HCT116 (cell line): ENCODE results near the gene C6orf62. TPM values are rescaled to one million over a fixed set of nuclear protein-coding genes. Genes with fewer than 3 reads are reported as not detected.
A peak's percentile ranks its signal among the peaks of the same experiment; 100 is the strongest.

Source experiments
- ATAC-seq: fragments of 200-7000 bp; cut with Tn5 transposase; 2 replicates; pipeline ENCODE4 v1.9.1; 2020; ENCODE audit warnings: mild to moderate bottlenecking, moderate library complexity
- BruUV-seq: library from RNA; stranded (reverse); fragments of 400-500 nt; replicated peaks from 2 replicates; lab custom pipeline; 2021; lab: Mats Ljungman, UMichigan
- CTCF ChIA-PET: fragments of 300-600 bp; sonication (Branson Sonifier 250); formaldehyde crosslinking; loops from one replicate; lab custom pipeline; 2021; ENCODE audit warnings: antibody characterized with exemption; lab: Charles Lee
- POLR2A ChIA-PET: fragments of 300-600, 350-600 bp; sonication (Branson Sonifier 250); formaldehyde crosslinking; loops from one replicate; lab custom pipeline; 2021; ENCODE audit warnings: antibody characterized with exemption; lab: Charles Lee
- RAD21 ChIA-PET, 2 experiments: fragments of 300-600 bp; sonication (Branson Sonifier 250); formaldehyde crosslinking; loops; one replicate each; lab custom pipeline; 2023; ENCODE audit warnings: low total read pairs in 2 of 2; ENCODE audit not compliant: uncharacterized antibody in 2 of 2, unreplicated experiment in 2 of 2, low non-redundant PET in 1 of 2; lab: Charles Lee
- DNase-seq: peaks from one replicate; pipeline ENCODE4 v3.0.0-alpha.2; 2010; ENCODE audit warnings: low read depth, low spot score
- H2AFZ ChIP-seq: fragments of 200-600 bp; shearing (Covaris generic), sonication (generic); 2 replicates; pipeline ENCODE4 v1.6.1; 2017; ENCODE audit warnings: low read depth, mixed run types, mixed read lengths, antibody characterized with exemption, low read length; ENCODE audit not compliant: poor library complexity, severe bottlenecking
- H3K27ac ChIP-seq: 2 replicates; pipeline ENCODE4 v1.5.1; 2012; ENCODE audit warnings: low read depth, low read length
- H3K27me3 ChIP-seq: fragments of 200-600 bp; sonication (generic); 2 replicates; pipeline ENCODE4 v1.6.1; 2016; ENCODE audit warnings: mixed run types, low read length, mixed read lengths; ENCODE audit not compliant: insufficient read depth
- H3K36me3 ChIP-seq, 2 experiments: fragments of 200-500 bp in 1 of 2; fragments of 200-600 bp in 1 of 2; sonication (Bioruptor generic) in 1 of 2; sonication (generic) in 1 of 2; 2 replicates each; pipeline versions ENCODE4 v1.5.1 to v1.6.1; 2014 to 2016; ENCODE audit warnings: low read length in 2 of 2, inconsistent platforms in 1 of 2, mixed read lengths in 1 of 2, mixed run types in 1 of 2; ENCODE audit not compliant: insufficient read depth in 2 of 2, control insufficient read depth in 1 of 2
- H3K4me1 ChIP-seq, 2 experiments: fragments of 200-600 bp in 1 of 2; sonication (generic) in 1 of 2; 2 replicates each; pipeline versions ENCODE4 v1.5.1 to v1.6.1; 2012 to 2017; ENCODE audit warnings: low read length in 2 of 2, inconsistent platforms in 1 of 2, mild to moderate bottlenecking in 1 of 2, mixed read lengths in 1 of 2, mixed run types in 1 of 2, moderate library complexity in 1 of 2; ENCODE audit not compliant: insufficient read depth in 2 of 2, control insufficient read depth in 1 of 2
- H3K4me2 ChIP-seq: fragments of 200-600 bp; sonication (generic); 2 replicates; pipeline ENCODE4 v1.6.1; 2017; ENCODE audit warnings: mixed run types, low read length, mixed read lengths
- H3K4me3 ChIP-seq, 2 experiments: fragments of 200-600 bp in 1 of 2; sonication (generic) in 1 of 2; replicated peaks in 1 of 2; 2 replicates each; pipeline ENCODE4 v1.5.1; 2011 to 2016; ENCODE audit warnings: low read length in 2 of 2, control low read depth in 1 of 2, low read depth in 1 of 2, mild to moderate bottlenecking in 1 of 2, mixed read lengths in 1 of 2, mixed run types in 1 of 2
- H3K79me2 ChIP-seq: fragments of 200-600 bp; sonication (generic); 2 replicates; pipeline ENCODE4 v1.6.1; 2017; ENCODE audit warnings: mild to moderate bottlenecking, mixed run types, low read length, moderate library complexity, mixed read lengths; ENCODE audit not compliant: insufficient read depth
- H3K9ac ChIP-seq: fragments of 200-600 bp; sonication (generic); 2 replicates; pipeline ENCODE4 v1.6.1; 2016; ENCODE audit warnings: low read length, mixed read lengths
- H3K9me2 ChIP-seq: fragments of 200-600 bp; sonication (generic), shearing (Covaris generic); 2 replicates; pipeline ENCODE4 v1.6.1; 2017; ENCODE audit warnings: mixed run types, mild to moderate bottlenecking, moderate library complexity; ENCODE audit not compliant: insufficient read depth
- H3K9me3 ChIP-seq, 2 experiments: fragments of 200-500 bp in 1 of 2; fragments of 200-600 bp in 1 of 2; sonication (Bioruptor generic) in 1 of 2; sonication (generic) in 1 of 2; 2 replicates each; pipeline ENCODE4 v1.6.1; 2014 to 2017; ENCODE audit warnings: low read length in 2 of 2, mixed read lengths in 2 of 2, inconsistent platforms in 1 of 2, low read depth in 1 of 2, mild to moderate bottlenecking in 1 of 2, mixed run types in 1 of 2, moderate library complexity in 1 of 2; ENCODE audit not compliant: control insufficient read depth in 1 of 2, insufficient read depth in 1 of 2
- H4K20me1 ChIP-seq: fragments of 200-600 bp; sonication (generic), shearing (Covaris generic); 2 replicates; pipeline ENCODE4 v1.6.1; 2017; ENCODE audit warnings: mixed run types, mild to moderate bottlenecking, moderate library complexity; ENCODE audit not compliant: insufficient read depth
- ATF3 ChIP-seq: IDR thresholded peaks from 2 replicates; pipeline ENCODE4 v1.6.1; 2012
- CBX3 ChIP-seq: IDR thresholded peaks from 2 replicates; pipeline ENCODE4 v1.6.1; 2012; ENCODE audit warnings: low read depth
- CEBPB ChIP-seq: IDR thresholded peaks from 2 replicates; pipeline ENCODE4 v1.6.1; 2012; ENCODE audit warnings: low read depth
- CTCF ChIP-seq, 3 experiments: fragments of 200-600 bp in 1 of 3; sonication (generic) in 1 of 3; IDR thresholded peaks in 2 of 3; conservative IDR thresholded peaks in 1 of 3; 2 replicates each; pipeline ENCODE4 v1.5.1; 2012 to 2017; ENCODE audit warnings: low read depth in 2 of 3, low read length in 2 of 3, antibody characterized with exemption in 1 of 3, borderline replicate concordance in 1 of 3, control low read depth in 1 of 3, mild to moderate bottlenecking in 1 of 3, mixed read lengths in 1 of 3, mixed run types in 1 of 3, moderate library complexity in 1 of 3; ENCODE audit not compliant: insufficient read depth in 1 of 3
- ELF1 ChIP-seq: IDR thresholded peaks from 2 replicates; pipeline ENCODE4 v1.6.1; 2012; ENCODE audit warnings: low read depth, borderline replicate concordance
- EZH2 ChIP-seq: fragments of 200-600 bp; sonication (generic); IDR thresholded peaks from 2 replicates; pipeline ENCODE4 v1.6.1; 2017; ENCODE audit warnings: antibody characterized with exemption, mixed run types
- POLR2A ChIP-seq: IDR thresholded peaks from 2 replicates; pipeline ENCODE4 v1.7.0; 2011; ENCODE audit warnings: borderline replicate concordance; ENCODE audit not compliant: insufficient read depth, insufficient read length; ENCODE audit errors: extremely low read depth
- POLR2AphosphoS5 ChIP-seq: IDR thresholded peaks from 2 replicates; pipeline ENCODE4 v1.6.1; 2011; ENCODE audit warnings: mild to moderate bottlenecking, low read depth, low read length, moderate library complexity
- RAD21 ChIP-seq: IDR thresholded peaks from 2 replicates; pipeline ENCODE4 v1.6.1; 2012; ENCODE audit warnings: low read depth, mild to moderate bottlenecking
- REST ChIP-seq: IDR thresholded peaks from 2 replicates; pipeline ENCODE4 v1.6.1; 2012; ENCODE audit warnings: low read depth
- intact Hi-C: fragments of 100-400 bp; cut with micrococcal nuclease; formaldehyde crosslinking; loops from 2 replicates; pipeline ENCODE4 v1.10.0; 2022
- total RNA-seq: library from RNA; stranded (reverse); gene quantifications from one replicate; pipeline ENCODE4 v1.2.1, GENCODE V29; 2021; ENCODE audit not compliant: unreplicated experiment

Gene C6orf62
- total RNA-seq, 1 experiment from 2014 or later = 103 TPM

GRCh38 chr6:24749297-24749696 lies 30.3 kb upstream of the C6orf62 start:
- no TSS peak for BruUV-seq
- Histone ChIP-seq H3K27me3 (no peaks in the 10 kb centered on the region), H3K9me2 (no peaks in the 10 kb centered on the region), H3K27ac (no peak overlapping the region)
- POLR2A ChIA-PET = no interaction called here
- TF ChIP-seq POLR2AphosphoS5 (no peak), EZH2 (no peak), ELF1 (no peak), CTCF (IDR thresholded peaks at IDR 0.05 in 2 of 3, conservative IDR thresholded peaks at IDR 0.05 in 1 of 3; ENCODE audit: borderline replicate concordance in 1 of 3, insufficient read depth in 1 of 3, low read depth in 2 of 3, low read length in 2 of 3) (no peak)
- TF ChIP-seq, all 23 proteins: peak for 0
- no peak for ATAC-seq
- no peaks in the 10 kb centered on the region for H3K9me3 ChIP-seq
- peaks cover 0 to 2% of the 10 kb centered on the region in 2 experiments; a peak in 2 of 4 replicates for H3K4me1 ChIP-seq
- no peaks in the 10 kb centered on the region for H3K36me3 ChIP-seq
- no peak overlapping the region for H2AFZ ChIP-seq
- no peak overlapping the region for H3K4me3 ChIP-seq
- H3K4me2 ChIP-seq = no peak overlapping the region
- RAD21 ChIA-PET = no interaction called here
- CTCF ChIA-PET = no interaction called here
- no peaks in the 10 kb centered on the region for H3K79me2 ChIP-seq
- no peak for DNase-seq
- intact Hi-C loops = no loop called here
- no peaks in the 10 kb centered on the region for H4K20me1 ChIP-seq
- no peak overlapping the region for H3K9ac ChIP-seq

- CTCF ChIA-PET = no interaction called here
- H4K20me1 ChIP-seq = no peaks in the 10 kb centered on the region
- POLR2A ChIA-PET = no interaction called here
Observed at GRCh38 chr6:24744911-24745310, 26.0 kb upstream of the C6orf62 start.

More at GRCh38 chr6:24744911-24745310, 26.0 kb upstream of the C6orf62 start:
- BruUV-seq = no TSS peak
- no peaks in the 10 kb centered on the region for H3K36me3 ChIP-seq
- no peak for ATAC-seq
- 0 out of 2 replicates have a peak, but pooled peaks cover 3% of the 10 kb centered on the region for H3K9me2 ChIP-seq
- H3K9me3 ChIP-seq = no peaks in the 10 kb centered on the region
- peaks cover 3 to 22% of the 10 kb centered on the region in 2 experiments; a peak in 3 of 4 replicates for H3K4me1 ChIP-seq
- RAD21 ChIA-PET = no interaction called here
- H3K4me2 ChIP-seq = no peak overlapping the region
- intact Hi-C loops = no loop called here
- H3K79me2 ChIP-seq = no peaks in the 10 kb centered on the region
- DNase-seq = no peak
- H3K27ac ChIP-seq = no peak overlapping the region
- H3K9ac ChIP-seq = no peak overlapping the region
- TF ChIP-seq EZH2 (no peak), CEBPB (no peak), CBX3 (no peak), CTCF (IDR thresholded peaks at IDR 0.05 in 2 of 3, conservative IDR thresholded peaks at IDR 0.05 in 1 of 3; ENCODE audit: borderline replicate concordance in 1 of 3, insufficient read depth in 1 of 3, low read depth in 2 of 3, low read length in 2 of 3) (no peak), REST (no peak), POLR2A (no peak), ATF3 (no peak), RAD21 (no peak)
- peak overlapping the region; percentile 66 for H2AFZ ChIP-seq
- H3K27me3 ChIP-seq = no peaks in the 10 kb centered on the region
- H3K4me3 ChIP-seq = no peak overlapping the region
